GM21786 (cell line): ENCODE data around the gene NPIPB2.
A peak's percentile ranks its signal among the peaks of the same experiment; 100 is the strongest.
"Not testable (repeated sequence)": the region's sequence is repeated elsewhere in the genome, so short reads cannot be mapped to it uniquely, and the experiment has no call there.

ENCODE experiments used
- ATAC-seq: cut with Tn5 transposase; IDR thresholded peaks from one replicate; pipeline ENCODE4 v1.9.1; 2021; ENCODE audit not compliant: unreplicated experiment

Gene NPIPB2

GRCh38 chr16:11941945-11942344, at the start of gene NPIPB2:
TSS of gene NPIPB2 (minus strand) at chr16:11942045. CDS start at chr16:11942045, 0 bp downstream.
- not testable (repeated sequence) for ATAC-seq

- ATAC-seq, result peak; percentile 40
Observed at GRCh38 chr16:11990702-11991390, 49.0 kb upstream of the NPIPB2 start.

GRCh38 chr16:11988258-11988978, 46.6 kb upstream of the NPIPB2 start:
- no peak for ATAC-seq

GRCh38 chr16:11986521-11987057, 44.7 kb upstream of the NPIPB2 start:
- no peak for ATAC-seq

- ATAC-seq, result no peak
Observed at GRCh38 chr16:11985250-11985649, 43.4 kb upstream of the NPIPB2 start.

- peak; percentile 34 for ATAC-seq
Observed at GRCh38 chr16:11980136-11980844, 38.4 kb upstream of the NPIPB2 start.

- ATAC-seq, result no peak
Observed at GRCh38 chr16:11979013-11979672, 37.3 kb upstream of the NPIPB2 start.

GRCh38 chr16:11978080-11978479, 36.2 kb upstream of the NPIPB2 start:
- no peak for ATAC-seq

- ATAC-seq, result no peak
Observed at GRCh38 chr16:11977376-11978041, 35.7 kb upstream of the NPIPB2 start.

GRCh38 chr16:11976850-11977375, 35.1 kb upstream of the NPIPB2 start:
- ATAC-seq, result no peak

- no peak for ATAC-seq
Observed at GRCh38 chr16:11973070-11973469, 31.2 kb upstream of the NPIPB2 start.

GRCh38 chr16:11972128-11972527, 30.3 kb upstream of the NPIPB2 start:
- ATAC-seq, result no peak

- ATAC-seq, result not testable (repeated sequence)
Observed at GRCh38 chr16:11970292-11970691, 28.4 kb upstream of the NPIPB2 start.

GRCh38 chr16:11968577-11968976, 26.7 kb upstream of the NPIPB2 start:
- ATAC-seq, result no peak

- ATAC-seq, result no peak
Observed at GRCh38 chr16:11967195-11967911, 25.5 kb upstream of the NPIPB2 start.

- no peak for ATAC-seq
Observed at GRCh38 chr16:11966173-11966572, 24.3 kb upstream of the NPIPB2 start.

- peak; percentile 80 for ATAC-seq
Observed at GRCh38 chr16:11964761-11965551, 23.1 kb upstream of the NPIPB2 start, which contains the start of gene TNFRSF17. TSS of gene TNFRSF17 (plus strand) at chr16:11965210. CDS start at chr16:11965325, 115 bp downstream.

- ATAC-seq, result no peak
Observed at GRCh38 chr16:11963706-11964105, 21.9 kb upstream of the NPIPB2 start.

GRCh38 chr16:11962978-11963377, 21.1 kb upstream of the NPIPB2 start:
- ATAC-seq, result not testable (repeated sequence)
